Fibroblast of villous mesenchyme (primary cell): ENCODE data around the gene DCAF7. TPM values are rescaled to one million over a fixed set of nuclear protein-coding genes. Genes with fewer than 3 reads are reported as not detected.

ENCODE experiments used
- DNase-seq: peaks from one replicate; pipeline ENCODE4 v3.0.0-alpha.2; 2010; ENCODE audit warnings: low read depth
- H3K4me3 ChIP-seq: 2 replicates; pipeline ENCODE4 v1.5.1; 2011; ENCODE audit warnings: low read depth, mild to moderate bottlenecking, low read length
- total RNA-seq: library from RNA; depleted of rRNA; stranded (reverse); fragments of >200 nt; gene quantifications from 2 replicates; pipeline ENCODE4 v1.2.3, GENCODE V29; 2012
- TF ChIP-seq, protein P1 (sequence below): IDR thresholded peaks from 2 replicates; pipeline ENCODE4 v1.5.1; 2012; ENCODE audit warnings: low read depth, mild to moderate bottlenecking, low read length; ENCODE audit not compliant: insufficient read depth

Gene DCAF7
- total RNA-seq, 1 donor = 52.7 TPM

DNA sequence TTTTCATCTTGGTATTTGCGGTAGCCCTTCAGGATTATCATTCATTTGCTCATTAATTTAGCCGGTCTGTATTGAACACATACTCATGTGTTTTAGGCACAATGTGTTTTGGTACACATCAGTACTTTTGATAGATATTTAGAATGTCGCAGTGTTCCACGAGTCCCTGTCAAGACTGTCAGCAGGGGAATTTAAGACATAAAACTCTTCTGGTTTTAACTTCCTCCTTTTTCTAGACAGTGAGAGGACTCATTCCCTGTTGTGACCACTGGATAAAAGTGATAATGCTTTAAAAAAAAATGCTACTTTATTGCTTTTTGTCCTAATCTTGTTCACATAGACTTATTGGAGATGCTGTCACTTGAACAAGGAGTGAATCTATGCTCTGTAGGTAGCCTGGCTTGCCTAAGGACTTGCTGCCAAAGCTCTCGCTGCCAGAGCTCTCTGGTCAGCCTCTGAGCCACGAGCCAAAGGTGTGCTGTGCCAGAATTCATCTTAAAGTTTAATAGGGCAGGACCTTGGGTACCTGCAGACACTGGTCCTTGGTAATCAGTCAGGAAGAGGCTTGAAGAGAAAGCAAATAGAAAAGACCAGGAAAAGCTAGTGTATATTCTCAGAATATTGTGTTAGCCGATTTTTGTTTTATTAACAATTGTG lies 5.4 kb downstream of the DCAF7 start:
- DNase-seq = no peak

DNA sequence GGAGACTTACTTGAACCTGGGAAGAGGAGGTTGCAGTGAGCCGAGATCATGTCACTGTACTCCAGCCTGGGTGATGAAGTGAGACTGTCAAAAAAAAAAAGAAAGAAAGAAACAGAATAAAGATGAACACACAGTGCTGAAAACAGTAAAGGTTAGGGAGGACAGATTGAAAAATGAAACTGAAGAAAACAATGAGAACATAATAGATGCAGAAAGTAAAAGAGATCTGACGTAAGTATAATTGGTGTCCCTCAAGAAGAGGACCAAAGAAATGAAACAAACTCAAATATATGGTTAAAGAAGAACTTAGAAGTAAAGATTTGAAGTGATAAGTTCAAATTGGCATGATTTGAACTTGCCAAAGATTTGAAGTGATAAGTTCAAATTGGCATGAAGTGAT lies 7.1 kb downstream of the DCAF7 start:
- TF ChIP-seq, protein P1, sequence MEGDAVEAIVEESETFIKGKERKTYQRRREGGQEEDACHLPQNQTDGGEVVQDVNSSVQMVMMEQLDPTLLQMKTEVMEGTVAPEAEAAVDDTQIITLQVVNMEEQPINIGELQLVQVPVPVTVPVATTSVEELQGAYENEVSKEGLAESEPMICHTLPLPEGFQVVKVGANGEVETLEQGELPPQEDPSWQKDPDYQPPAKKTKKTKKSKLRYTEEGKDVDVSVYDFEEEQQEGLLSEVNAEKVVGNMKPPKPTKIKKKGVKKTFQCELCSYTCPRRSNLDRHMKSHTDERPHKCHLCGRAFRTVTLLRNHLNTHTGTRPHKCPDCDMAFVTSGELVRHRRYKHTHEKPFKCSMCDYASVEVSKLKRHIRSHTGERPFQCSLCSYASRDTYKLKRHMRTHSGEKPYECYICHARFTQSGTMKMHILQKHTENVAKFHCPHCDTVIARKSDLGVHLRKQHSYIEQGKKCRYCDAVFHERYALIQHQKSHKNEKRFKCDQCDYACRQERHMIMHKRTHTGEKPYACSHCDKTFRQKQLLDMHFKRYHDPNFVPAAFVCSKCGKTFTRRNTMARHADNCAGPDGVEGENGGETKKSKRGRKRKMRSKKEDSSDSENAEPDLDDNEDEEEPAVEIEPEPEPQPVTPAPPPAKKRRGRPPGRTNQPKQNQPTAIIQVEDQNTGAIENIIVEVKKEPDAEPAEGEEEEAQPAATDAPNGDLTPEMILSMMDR = no peak

More for the DNA sequence above, 5.4 kb downstream of the DCAF7 start:
- TF ChIP-seq, protein P1 = no peak
- no peak overlapping the region for H3K4me3 ChIP-seq

DNA sequence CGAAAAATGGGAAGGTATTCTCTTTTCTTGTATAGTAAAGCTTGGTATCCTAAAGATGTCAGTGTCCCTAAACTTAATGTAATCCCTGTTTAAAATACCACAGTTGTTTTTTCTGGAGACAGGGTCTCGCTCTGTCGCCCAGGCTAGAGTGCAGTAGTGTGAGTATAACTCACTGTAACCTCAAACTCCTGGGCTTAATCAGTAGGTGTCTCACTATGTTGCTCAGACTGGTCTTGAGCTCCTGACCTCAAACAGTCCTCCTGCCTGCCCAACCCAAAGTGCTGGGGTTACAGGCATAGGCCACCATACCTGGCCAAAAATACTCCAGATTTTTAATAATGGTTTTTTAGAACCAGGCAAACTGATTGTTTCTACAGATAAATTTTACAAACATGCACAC lies 8.2 kb downstream of the DCAF7 start:
- DNase-seq = no peak
- TF ChIP-seq, protein P1 = no peak
- no peak overlapping the region for H3K4me3 ChIP-seq

More for the DNA sequence above, 7.1 kb downstream of the DCAF7 start:
- H3K4me3 ChIP-seq = no peak overlapping the region
- no peak for DNase-seq

DNA sequence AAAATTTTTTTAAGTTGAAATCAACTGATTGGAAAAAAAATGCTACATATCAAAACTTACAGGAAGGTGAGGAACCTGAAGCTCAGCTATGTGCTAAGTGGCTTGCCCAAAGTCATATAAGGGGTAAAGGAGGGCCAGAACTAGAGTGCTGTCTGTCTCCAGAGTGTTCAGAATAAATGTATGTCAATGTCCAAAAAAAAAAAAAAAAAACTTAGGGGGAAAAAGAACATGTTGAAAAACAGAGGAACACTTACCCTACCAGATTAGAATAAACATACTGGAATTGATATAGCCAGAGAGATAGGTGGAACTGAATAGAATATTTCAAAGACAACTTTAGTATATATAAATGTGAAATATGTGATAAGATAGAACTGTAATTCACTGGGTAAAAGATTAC lies 11.5 kb downstream of the DCAF7 start:
- no peak for DNase-seq

DNA sequence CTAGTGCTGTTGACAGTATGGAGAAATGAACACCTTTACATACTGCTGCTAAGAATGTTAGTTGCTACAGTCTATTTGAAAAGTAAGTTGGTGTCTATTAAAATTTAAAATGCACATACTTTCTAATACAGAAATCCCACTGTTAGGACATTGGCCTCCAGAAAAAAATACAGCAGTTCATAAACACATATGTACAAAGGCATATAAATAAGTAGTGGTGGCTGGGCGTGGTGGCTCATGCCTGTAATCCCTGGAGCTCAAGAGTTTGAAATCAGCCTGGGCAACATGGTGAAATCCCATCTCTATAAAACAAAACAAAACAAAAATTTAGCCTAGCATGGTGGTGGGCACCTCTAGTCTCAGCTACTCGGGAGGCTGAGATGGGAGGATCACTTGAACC lies 13.1 kb downstream of the DCAF7 start:
- no peak for DNase-seq
- H3K4me3 ChIP-seq = no peak overlapping the region
- TF ChIP-seq, protein P1 = no peak

More for the DNA sequence above, 11.5 kb downstream of the DCAF7 start:
- TF ChIP-seq, protein P1 = no peak
- H3K4me3 ChIP-seq = no peak overlapping the region

DNA sequence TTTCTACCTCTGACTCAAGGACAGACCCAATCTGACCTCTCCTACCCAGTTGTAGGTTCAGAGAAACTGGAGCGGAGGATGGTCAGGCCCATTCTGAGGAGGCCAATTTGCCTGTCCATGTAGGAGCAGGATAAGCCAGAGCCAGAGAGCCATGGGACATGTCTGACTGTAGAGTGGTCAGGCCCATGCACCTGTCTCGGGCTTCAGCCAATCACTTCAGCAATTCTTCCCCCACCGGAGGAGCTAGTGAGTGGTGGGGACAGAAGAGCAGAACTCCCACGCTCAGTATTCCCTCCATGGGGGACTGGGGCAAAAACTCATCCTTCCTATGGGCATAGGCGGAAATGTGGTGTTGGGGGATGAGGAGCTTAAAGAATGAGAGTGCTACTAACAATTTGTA lies 14.3 kb downstream of the DCAF7 start:
- TF ChIP-seq, protein P1 = no peak
- no peak for DNase-seq

DNA sequence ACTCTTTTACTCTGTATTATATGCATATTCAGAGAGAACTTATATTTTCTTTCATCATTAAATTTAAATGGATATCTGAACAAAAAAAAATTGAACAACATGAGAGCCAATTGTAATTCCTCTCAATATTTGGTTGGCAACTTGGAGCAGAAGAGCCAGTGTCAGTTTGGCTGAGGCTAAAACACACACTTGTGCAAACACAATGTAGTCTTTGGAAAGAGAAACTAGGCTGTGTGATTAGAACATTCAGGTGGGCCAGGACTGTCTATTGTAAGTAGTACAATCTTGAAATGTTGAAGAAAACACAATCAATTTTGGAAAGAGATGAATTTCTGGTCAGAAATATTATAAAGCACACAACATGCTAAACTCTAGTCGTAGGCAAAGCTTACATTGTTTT lies 17.0 kb downstream of the DCAF7 start:
- DNase-seq = no peak
- TF ChIP-seq, protein P1 = no peak
- H3K4me3 ChIP-seq = no peak overlapping the region

More for the DNA sequence above, 14.3 kb downstream of the DCAF7 start:
- no peak overlapping the region for H3K4me3 ChIP-seq
